HepG2 (cell line): ENCODE measurements around the gene DNMT3B. TPM values are rescaled to one million over a fixed set of nuclear protein-coding genes. Genes with fewer than 3 reads are reported as not detected.

Experiments used
- ATAD3A ChIP-seq: sonication (generic); formaldehyde crosslinking; IDR thresholded peaks from 2 replicates; pipeline ENCODE4 v1.4.0; 2020; ENCODE audit warnings: missing genetic modification reagents
- CHD4 ChIP-seq: fragments of 200-600 bp; sonication (generic); IDR thresholded peaks from 2 replicates; pipeline ENCODE4 v1.7.0; 2017; ENCODE audit warnings: mild to moderate bottlenecking, low read length, borderline replicate concordance
- DPF2 ChIP-seq: sonication (generic); formaldehyde crosslinking; IDR thresholded peaks from 2 replicates; pipeline ENCODE4 v1.4.0; 2020; ENCODE audit warnings: mild to moderate bottlenecking, low read depth, missing genetic modification reagents, borderline replicate concordance
- FOXA3 ChIP-seq: IDR thresholded peaks from 2 replicates; pipeline ENCODE4 v1.6.1; 2016; ENCODE audit warnings: missing genetic modification reagents, missing compliant biosample characterization
- HDAC2 ChIP-seq: sonication (generic); formaldehyde crosslinking; IDR thresholded peaks from 2 replicates; pipeline ENCODE4 v1.4.0; 2020; ENCODE audit warnings: missing genetic modification reagents
- IKZF5 ChIP-seq: IDR thresholded peaks from 2 replicates; pipeline ENCODE4 v1.6.1; 2018; ENCODE audit warnings: missing genetic modification reagents, mild to moderate bottlenecking, missing compliant biosample characterization
- KLF15 ChIP-seq: sonication (generic); formaldehyde crosslinking; IDR thresholded peaks from 2 replicates; pipeline ENCODE4 v1.8.1; 2023; ENCODE audit warnings: borderline replicate concordance, mild to moderate bottlenecking, inconsistent platforms, missing genetic modification reagents, mixed read lengths
- KMT2B ChIP-seq: IDR thresholded peaks from 2 replicates; pipeline ENCODE4 v1.6.1; 2016; ENCODE audit warnings: missing genetic modification reagents, missing compliant biosample characterization
- MBNL3 ChIP-seq: fragments of 250-450 bp; sonication (Bioruptor Pico); conservative IDR thresholded peaks from 2 replicates; pipeline ENCODE4 v1.8.0; 2022; ENCODE audit warnings: mild to moderate bottlenecking, inconsistent platforms
- MED1 ChIP-seq: sonication (generic); formaldehyde crosslinking; IDR thresholded peaks from 2 replicates; pipeline ENCODE4 v1.4.0; 2020; ENCODE audit warnings: missing genetic modification reagents
- MTA1 ChIP-seq: sonication (generic); formaldehyde crosslinking; IDR thresholded peaks from 2 replicates; pipeline ENCODE4 v1.4.0; 2020; ENCODE audit warnings: missing genetic modification reagents, mild to moderate bottlenecking, borderline replicate concordance
- MTA3 ChIP-seq: sonication (generic); formaldehyde crosslinking; IDR thresholded peaks from 2 replicates; pipeline ENCODE4 v1.4.0; 2020; ENCODE audit warnings: missing genetic modification reagents
- MXD4 ChIP-seq: IDR thresholded peaks from 2 replicates; pipeline ENCODE4 v1.6.1; 2016; ENCODE audit warnings: mild to moderate bottlenecking, missing biosample characterization, missing genetic modification reagents
- MYNN ChIP-seq: sonication (generic); formaldehyde crosslinking; IDR thresholded peaks from 2 replicates; pipeline ENCODE4 v1.4.0; 2020; ENCODE audit warnings: mild to moderate bottlenecking, low read depth, missing genetic modification reagents
- NR2F2 ChIP-seq: IDR thresholded peaks from 2 replicates; pipeline ENCODE4 v1.6.1; 2012; ENCODE audit warnings: low read depth, inconsistent platforms, borderline replicate concordance
- PHF21A ChIP-seq: sonication (generic); formaldehyde crosslinking; IDR thresholded peaks from 2 replicates; pipeline ENCODE4 v1.5.0; 2020; ENCODE audit warnings: mild to moderate bottlenecking, missing genetic modification reagents
- SATB2 ChIP-seq: sonication (generic); formaldehyde crosslinking; IDR thresholded peaks from 2 replicates; pipeline ENCODE4 v1.5.0; 2020; ENCODE audit warnings: missing genetic modification reagents
- SNAPC2 ChIP-seq: sonication (generic); formaldehyde crosslinking; IDR thresholded peaks from 2 replicates; pipeline ENCODE4 v1.8.1; 2022; ENCODE audit warnings: mild to moderate bottlenecking, missing genetic modification reagents
- ZBTB38 ChIP-seq: sonication (generic); formaldehyde crosslinking; IDR thresholded peaks from 2 replicates; pipeline ENCODE4 v1.5.1; 2020; ENCODE audit warnings: mild to moderate bottlenecking, missing genetic modification reagents
- ZBTB4 ChIP-seq: sonication (generic); formaldehyde crosslinking; IDR thresholded peaks from 2 replicates; pipeline ENCODE4 v1.4.0; 2020; ENCODE audit warnings: missing genetic modification reagents, mild to moderate bottlenecking, borderline replicate concordance
- ZFP36L1 ChIP-seq: sonication (generic); formaldehyde crosslinking; IDR thresholded peaks from 2 replicates; pipeline ENCODE4 v1.8.0; 2022; ENCODE audit warnings: mild to moderate bottlenecking, missing genetic modification reagents, moderate library complexity
- ZNF160 ChIP-seq: sonication (generic); formaldehyde crosslinking; IDR thresholded peaks from 2 replicates; pipeline ENCODE4 v1.8.0; 2022; ENCODE audit warnings: mild to moderate bottlenecking, inconsistent platforms, missing genetic modification reagents
- ZNF574 ChIP-seq: sonication (generic); formaldehyde crosslinking; IDR thresholded peaks from 2 replicates; pipeline ENCODE4 v1.4.0; 2020; ENCODE audit warnings: missing genetic modification reagents
- ZNF580 ChIP-seq: IDR thresholded peaks from 2 replicates; pipeline ENCODE4 v1.6.1; 2016; ENCODE audit warnings: low read depth, borderline replicate concordance
- ZNF720 ChIP-seq: sonication (generic); formaldehyde crosslinking; IDR thresholded peaks from 2 replicates; pipeline ENCODE4 v1.4.0; 2020; ENCODE audit warnings: missing genetic modification reagents
- ZNF790 ChIP-seq: sonication (generic); formaldehyde crosslinking; IDR thresholded peaks from 2 replicates; pipeline ENCODE4 v1.8.0; 2022; ENCODE audit warnings: missing genetic modification reagents, mild to moderate bottlenecking, borderline replicate concordance
- polyA plus RNA-seq, 8 experiments: library from polyadenylated mRNA; depleted of rRNA in 3 of 8; stranded (reverse) in 7 of 8; unstranded in 1 of 8; fragments of >200 nt; fragmentation: Illumina TruSeq in 4 of 8; extraction: Trizol in 4 of 8; gene quantifications; 2 replicates each; pipeline versions ENCODE4 v1.2.1 to v1.2.3, GENCODE V29; 2011 to 2016; ENCODE audit warnings: low read depth in 4 of 8, missing spikeins in 1 of 8, mixed read lengths in 1 of 8; ENCODE audit not compliant: insufficient read depth in 1 of 8
- total RNA-seq, 5 experiments: library from RNA; depleted of rRNA; stranded (reverse); fragments of >200 nt; fragmentation: Illumina TruSeq; extraction: Trizol; gene quantifications; 2 replicates each; pipeline ENCODE4 v1.2.3, GENCODE V29; 2016; ENCODE audit warnings: low read depth in 1 of 5

Gene DNMT3B
- total and polyA plus RNA-seq, 2 of the 13 experiments (the other 11 are each of a cell fraction or from before 2014, with no cell fraction given), result 3.8 to 13.9 TPM

GRCh38 chr20:32731882-32732266 lies 30.3 kb upstream of the DNMT3B start (continued):
- TF ChIP-seq ZNF790 (CRISPR knock-in tag), result no peak
- no peak; the same call in 1 of the 2 replicates for TF ChIP-seq MXD4 (CRISPR knock-in tag)
- 0 out of 2 replicates have a peak, but pooled peaks have one; percentile 20 for TF ChIP-seq FOXA3 (CRISPR knock-in tag)
- no peak for TF ChIP-seq ZBTB4 (CRISPR knock-in tag)
- peak; percentile 63; the same call in 1 of the 2 replicates for TF ChIP-seq NR2F2
- no peak for TF ChIP-seq ZNF574 (CRISPR knock-in tag)
- no peak for TF ChIP-seq MBNL3 (CRISPR knock-in tag)
- TF ChIP-seq PHF21A (CRISPR knock-in tag), result peak; percentile 78
- no peak for TF ChIP-seq KLF15
- no peak for TF ChIP-seq MYNN (CRISPR knock-in tag)
- TF ChIP-seq MTA1 (CRISPR knock-in tag), result no peak
- no peak for TF ChIP-seq HDAC2 (CRISPR knock-in tag)
- no peak for TF ChIP-seq ZNF160
- 0 out of 2 replicates have a peak, but pooled peaks have one; percentile 44 for TF ChIP-seq ZNF580
- no peak for TF ChIP-seq ZFP36L1
- TF ChIP-seq ZNF720, result no peak
- TF ChIP-seq SNAPC2 (CRISPR knock-in tag), result no peak
- no peak for TF ChIP-seq CHD4
- TF ChIP-seq ATAD3A (CRISPR knock-in tag), result no peak
- no peak for TF ChIP-seq MTA3 (CRISPR knock-in tag)
- no peak for TF ChIP-seq ZBTB38 (CRISPR knock-in tag)
- peak; percentile 27; the same call in 1 of the 2 replicates for TF ChIP-seq IKZF5 (CRISPR knock-in tag)
- no peak for TF ChIP-seq SATB2 (CRISPR knock-in tag)
- no peak for TF ChIP-seq MED1 (CRISPR knock-in tag)
- no peak for TF ChIP-seq KMT2B (CRISPR knock-in tag)
- no peak for TF ChIP-seq DPF2 (CRISPR knock-in tag)
